Hypothalamus (tissue), 51 donors: ENCODE measurements around the gene ADISSP.

ENCODE experiments used
- DNase-seq, 51 donors: peaks; one replicate each; lab custom pipeline; 2025; lab: John Stamatoyannopoulos, UW

The ADISSP gene

DNA sequence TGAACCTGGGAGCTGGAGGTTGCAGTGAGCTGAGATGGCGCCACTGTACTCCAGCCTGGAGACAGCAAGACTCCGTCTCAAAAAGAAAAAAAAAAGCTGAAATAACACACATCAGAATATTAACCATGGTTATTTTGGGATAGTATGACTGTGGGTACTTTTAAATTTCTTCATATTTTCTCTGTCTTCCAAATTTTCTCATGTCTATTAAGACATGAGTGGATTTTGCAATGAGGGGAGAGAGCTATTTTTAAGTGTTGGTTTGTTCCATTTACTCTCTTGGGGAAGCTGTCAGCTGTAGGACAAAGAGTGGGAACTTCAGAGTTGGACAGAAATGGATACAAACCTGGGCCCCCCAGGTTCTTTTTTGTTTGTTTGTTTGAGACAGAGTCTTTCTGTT, 10.3 kb downstream of the ADISSP start:
- no peak for DNase-seq

- DNase-seq, result peak in 3 of 51 donors; percentile 17 to 20 (median 18)
Observed at GRCh38 chr20:3755814-3756480, 11.6 kb downstream of the ADISSP start.

- no peak for DNase-seq
Observed at GRCh38 chr20:3755269-3755668, 12.3 kb downstream of the ADISSP start.

- no peak for DNase-seq
Observed at GRCh38 chr20:3754276-3754630, 13.3 kb downstream of the ADISSP start.

DNA sequence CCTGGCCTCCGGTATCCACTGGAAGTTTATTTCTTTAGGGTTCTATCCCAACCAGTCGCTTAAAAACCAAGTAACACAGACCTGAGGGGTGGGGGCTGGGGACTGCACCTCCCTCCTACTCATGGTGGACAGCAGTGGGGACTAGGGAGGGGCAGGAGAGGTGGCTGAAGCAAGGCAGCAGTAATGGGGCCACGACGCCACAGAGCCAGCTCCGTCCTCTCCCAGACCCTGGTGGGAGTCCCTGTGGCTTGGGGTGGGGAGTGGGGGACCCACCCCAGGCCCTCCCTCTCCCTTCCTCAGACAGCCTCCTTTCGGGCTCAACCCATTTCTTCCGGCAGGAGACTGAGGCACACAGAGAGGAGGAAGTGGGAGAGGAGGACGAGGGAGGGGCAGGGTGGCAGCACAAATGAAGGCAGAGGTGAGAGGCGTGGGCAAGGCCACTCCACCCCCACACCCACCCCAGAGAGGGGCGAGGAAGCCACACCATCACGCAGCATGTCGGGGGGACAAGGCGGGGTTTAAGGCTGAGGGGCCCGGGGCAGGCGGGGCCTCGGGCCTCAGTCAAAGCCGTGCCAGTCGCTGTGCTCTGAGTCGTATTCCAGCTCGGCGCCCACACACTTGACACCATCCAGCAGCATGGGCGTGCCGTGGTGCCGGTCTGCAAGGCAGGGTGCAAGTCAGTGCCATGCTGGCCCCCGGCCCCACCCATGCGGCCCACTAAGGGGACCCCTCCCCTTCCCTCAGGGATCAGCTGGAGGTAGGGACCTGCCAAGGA, 13.9 kb downstream of the ADISSP start:
- DNase-seq, result no peak

- peak in 25 of 51 donors; percentile 2 to 66 (median 30) for DNase-seq
Observed at GRCh38 chr20:3753098-3753497, 14.5 kb downstream of the ADISSP start.

DNA sequence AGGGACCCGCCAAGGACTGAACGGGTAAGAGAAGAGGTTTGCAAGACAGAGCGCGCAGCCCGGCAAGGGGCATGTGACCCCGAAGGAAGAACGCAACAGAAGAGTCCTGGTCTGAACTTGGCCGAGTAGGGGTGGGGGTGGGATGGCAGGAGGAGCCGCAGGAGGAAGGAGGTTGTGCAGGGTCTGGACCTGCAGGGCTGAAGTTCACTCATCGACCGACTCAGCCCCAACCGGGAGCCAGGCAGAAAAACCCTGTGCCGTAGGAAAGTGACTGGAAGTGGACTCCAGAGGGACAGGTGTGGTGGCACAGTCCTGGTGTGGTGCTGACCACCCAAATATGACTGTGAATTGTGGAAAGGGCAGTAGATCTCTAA, 15.2 kb downstream of the ADISSP start:
- DNase-seq, result peak in 1 of 51 donors; percentile 11

DNA sequence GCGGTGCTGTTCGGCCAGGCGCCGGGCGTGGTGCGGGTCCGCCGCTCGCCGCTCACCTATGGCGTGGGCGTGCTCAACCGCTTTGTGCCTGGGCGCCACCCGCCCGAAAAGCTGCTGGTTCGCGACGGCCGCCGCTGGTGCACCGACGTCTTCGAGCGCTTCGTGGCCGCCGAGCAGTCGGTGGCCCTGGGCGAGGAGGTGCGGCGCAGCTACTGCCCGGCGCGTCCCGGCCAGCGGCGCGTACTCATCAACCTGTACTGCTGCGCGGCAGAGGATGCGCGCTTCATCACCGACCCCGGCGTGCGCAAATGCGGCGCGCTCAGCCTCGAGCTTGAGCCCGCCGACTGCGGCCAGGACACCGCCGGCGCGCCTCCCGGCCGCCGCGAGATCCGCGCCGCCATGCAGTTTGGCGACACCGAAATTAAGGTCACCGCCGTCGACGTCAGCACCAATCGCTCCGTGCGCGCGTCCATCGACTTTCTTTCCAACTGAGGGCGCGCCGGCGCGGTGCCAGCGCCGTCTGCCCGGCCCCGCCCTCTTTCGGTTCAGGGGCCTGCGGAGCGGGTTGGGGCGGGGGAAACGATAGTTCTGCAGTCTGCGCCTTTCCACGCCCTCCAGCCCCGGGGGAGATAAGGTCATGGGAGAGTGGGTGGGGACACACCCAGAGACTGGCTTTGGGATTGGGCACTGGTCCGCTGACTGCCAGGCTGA, 15.7 kb downstream of the ADISSP start:
- peak in 17 of 51 donors; percentile 8 to 65 (median 24) for DNase-seq

DNA sequence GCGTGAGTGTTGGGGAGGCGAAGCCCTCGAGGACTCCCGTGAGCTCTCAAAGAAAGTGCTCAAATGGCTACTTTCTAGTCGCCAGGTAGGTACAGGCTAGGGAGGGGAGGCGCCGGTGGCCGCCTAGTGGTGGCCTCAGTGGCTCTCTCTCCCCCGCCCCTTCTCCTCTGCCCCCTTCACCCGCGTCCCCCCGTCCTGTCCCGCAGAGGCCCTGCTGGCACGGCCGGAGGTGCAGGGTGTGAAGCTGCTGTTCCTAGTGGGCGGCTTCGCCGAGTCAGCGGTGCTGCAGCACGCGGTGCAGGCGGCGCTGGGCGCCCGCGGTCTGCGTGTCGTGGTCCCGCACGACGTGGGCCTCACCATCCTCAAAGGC, 16.3 kb downstream of the ADISSP start:
- no peak for DNase-seq

DNA sequence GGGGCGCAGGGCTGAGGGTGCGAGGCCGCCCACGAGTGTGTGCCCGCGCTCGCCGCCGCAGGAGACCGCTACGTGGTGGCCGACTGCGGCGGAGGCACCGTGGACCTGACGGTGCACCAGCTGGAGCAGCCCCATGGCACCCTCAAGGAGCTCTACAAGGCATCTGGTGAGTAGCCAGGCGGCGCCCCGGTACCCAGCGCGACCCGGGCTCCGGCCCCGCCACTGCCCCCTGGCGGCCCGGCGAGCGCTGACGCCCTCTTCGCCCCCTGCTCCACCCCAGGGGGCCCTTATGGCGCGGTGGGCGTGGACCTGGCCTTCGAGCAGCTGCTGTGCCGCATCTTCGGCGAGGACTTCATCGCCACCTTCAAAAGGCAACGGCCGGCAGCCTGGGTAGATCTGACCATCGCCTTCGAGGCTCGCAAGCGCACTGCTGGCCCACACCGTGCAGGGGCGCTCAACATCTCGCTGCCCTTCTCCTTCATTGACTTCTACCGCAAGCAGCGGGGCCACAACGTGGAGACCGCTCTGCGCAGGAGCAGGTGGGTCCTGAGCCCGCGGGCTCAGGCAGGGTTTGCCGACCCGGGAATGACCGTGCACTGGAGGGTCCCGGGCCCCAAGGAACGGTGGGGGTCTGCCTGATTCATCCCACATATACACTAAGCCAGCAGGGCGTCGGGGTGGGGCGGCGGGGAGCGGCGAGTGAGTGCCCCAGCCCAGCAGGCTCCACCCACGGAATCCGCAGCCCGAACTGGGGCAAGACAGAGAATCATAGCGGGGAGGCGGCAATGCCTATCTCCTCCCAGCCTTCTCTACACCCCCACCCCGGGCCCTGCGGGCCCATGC, 17.6 kb downstream of the ADISSP start:
- peak in 12 of 51 donors; percentile 4 to 60 (median 14) for DNase-seq

GRCh38 chr20:3749087-3749688, 18.4 kb downstream of the ADISSP start:
- DNase-seq, result no peak

- no peak for DNase-seq
Observed at GRCh38 chr20:3748073-3748472, 19.5 kb downstream of the ADISSP start.

DNA sequence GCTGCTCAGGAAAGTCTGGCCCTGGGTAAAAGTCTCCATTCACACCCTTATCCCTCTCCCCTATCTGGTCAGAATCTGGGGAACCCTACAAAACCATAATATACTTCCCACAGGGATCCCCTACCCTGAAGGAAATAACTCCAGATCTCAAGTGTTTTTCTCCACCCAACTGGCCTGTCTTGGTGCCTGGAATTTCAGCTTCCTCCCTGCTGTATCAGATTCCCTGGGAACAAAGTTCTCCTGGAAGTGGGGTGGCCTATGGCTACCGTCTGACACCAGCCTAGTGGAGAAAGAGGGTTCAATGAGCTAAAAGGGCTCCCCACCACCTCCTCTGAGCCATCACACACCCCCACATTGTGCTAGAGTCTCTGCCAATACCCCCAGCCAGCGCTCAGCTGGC, 20.1 kb downstream of the ADISSP start:
- no peak for DNase-seq

GRCh38 chr20:3745686-3746173, 21.8 kb downstream of the ADISSP start:
- no peak for DNase-seq

DNA sequence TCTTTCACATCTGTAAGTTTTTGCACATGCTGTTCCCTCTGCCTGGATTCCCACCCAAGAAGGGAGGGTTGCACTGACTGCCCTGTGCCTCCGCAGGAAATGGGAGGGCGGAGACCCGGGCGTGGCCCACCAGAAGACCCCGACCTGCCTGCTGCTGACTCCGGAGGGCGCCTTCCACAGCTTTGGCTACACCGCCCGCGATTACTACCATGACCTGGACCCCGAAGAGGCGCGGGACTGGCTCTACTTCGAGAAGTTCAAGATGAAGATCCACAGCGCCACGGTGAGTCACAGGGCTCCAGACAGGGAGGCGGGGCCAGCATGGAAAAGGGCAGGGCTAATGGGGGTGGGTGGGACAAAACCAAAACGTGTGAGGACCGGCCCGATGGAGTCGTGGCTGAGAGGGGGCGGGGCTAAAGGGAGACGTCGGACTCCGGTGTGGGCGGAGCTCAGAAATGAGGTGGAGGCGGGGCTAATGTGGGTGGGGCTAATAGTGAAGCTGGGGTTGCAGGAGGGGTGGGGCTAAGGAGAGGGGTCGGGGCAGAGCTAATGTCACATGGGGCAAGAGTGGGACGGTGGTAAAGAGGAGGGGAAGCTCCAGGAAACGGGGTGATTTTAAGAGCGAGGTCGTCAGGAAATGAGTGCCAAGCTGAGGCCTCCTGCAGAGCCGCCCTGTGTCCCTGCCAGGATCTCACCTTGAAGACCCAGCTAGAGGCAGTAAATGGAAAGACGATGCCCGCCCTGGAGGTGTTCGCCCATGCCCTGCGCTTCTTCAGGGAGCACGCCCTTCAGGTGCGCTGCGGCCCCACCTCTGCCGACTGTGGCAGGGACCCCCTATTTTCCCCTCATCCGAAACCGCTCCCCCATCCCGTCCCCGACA, 22.5 kb downstream of the ADISSP start:
- DNase-seq, result peak in 6 of 51 donors; percentile 20 to 45 (median 27)

DNA sequence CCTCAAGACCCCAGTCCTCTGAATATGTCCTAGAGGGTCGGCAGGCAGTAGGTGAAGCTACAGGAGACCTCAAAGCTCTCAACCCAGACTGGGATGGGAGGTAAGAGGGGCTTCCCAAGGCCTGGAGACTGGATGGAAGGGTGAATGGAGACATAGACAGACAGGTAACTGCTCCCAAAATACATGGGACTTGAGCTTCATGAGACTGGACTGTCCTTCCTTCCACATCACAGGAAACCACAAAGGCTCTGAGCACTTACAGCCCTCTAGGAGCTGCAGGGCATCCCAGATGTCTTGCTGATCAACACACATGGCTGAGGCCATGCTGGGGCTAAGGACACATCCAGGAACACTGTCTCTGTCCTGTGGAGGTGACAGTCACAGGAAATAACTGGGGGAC, 23.5 kb downstream of the ADISSP start:
- DNase-seq, result no peak

DNA sequence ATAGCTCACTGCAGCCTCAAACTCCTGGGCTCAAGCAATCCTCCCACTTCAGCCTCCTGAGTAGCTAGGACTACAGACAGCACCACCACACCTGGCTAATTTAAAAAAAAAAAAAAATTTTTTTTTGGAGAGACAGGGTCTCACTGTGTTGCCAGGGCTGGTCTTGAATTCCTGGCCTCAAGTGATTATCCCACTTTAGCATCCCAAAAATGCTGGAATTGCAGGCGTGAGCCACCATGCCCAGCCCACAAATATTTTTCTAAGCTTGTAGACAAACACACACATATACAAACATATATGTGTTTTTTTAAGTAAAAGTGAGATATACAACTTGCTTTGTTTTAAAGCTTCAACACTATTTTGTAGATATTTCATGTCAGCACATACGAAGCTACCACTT, 24.3 kb downstream of the ADISSP start:
- DNase-seq, result no peak

- no peak for DNase-seq
Observed at GRCh38 chr20:3741836-3742458, 25.6 kb downstream of the ADISSP start.
